Skeletal muscle tissue (tissue), 4 donors: ENCODE data around the gene SYNGAP1. TPM values are rescaled to one million over a fixed set of nuclear protein-coding genes. Genes with fewer than 3 reads are reported as not detected.

Experiments
- H3K27ac ChIP-seq: one replicate; pipeline ENCODE4 v1.7.0; 2013; ENCODE audit warnings: mild to moderate bottlenecking, low read depth, low read length, inconsistent platforms
- H3K27me3 ChIP-seq, 3 donors: one replicate each; pipeline ENCODE4 v1.7.0; 2013; ENCODE audit warnings: low read length in 3 of 3; ENCODE audit not compliant: control insufficient read depth in 3 of 3, insufficient read depth in 3 of 3
- H3K36me3 ChIP-seq, 3 donors: one replicate each; pipeline ENCODE4 v1.7.0; 2013; ENCODE audit warnings: low read length in 3 of 3; ENCODE audit not compliant: control insufficient read depth in 3 of 3, insufficient read depth in 3 of 3
- H3K4me1 ChIP-seq, 3 donors: one replicate each; pipeline ENCODE4 v1.7.0; 2013; ENCODE audit warnings: low read length in 3 of 3, mild to moderate bottlenecking in 3 of 3; ENCODE audit not compliant: control insufficient read depth in 3 of 3, insufficient read depth in 3 of 3
- H3K4me3 ChIP-seq, 3 donors: one replicate each; pipeline ENCODE4 v1.7.0; 2013; ENCODE audit warnings: low read length in 3 of 3
- H3K9ac ChIP-seq, 3 donors: one replicate each; pipeline ENCODE4 v1.7.0; 2013; ENCODE audit warnings: low read length in 3 of 3, mild to moderate bottlenecking in 3 of 3, moderate library complexity in 2 of 3, low read depth in 1 of 3
- H3K9me3 ChIP-seq, 3 donors: one replicate each; pipeline ENCODE4 v1.7.0; 2013; ENCODE audit warnings: low read length in 3 of 3; ENCODE audit not compliant: control insufficient read depth in 3 of 3
- total RNA-seq: library from RNA; depleted of rRNA; stranded (reverse); fragments of >200 nt; gene quantifications from one replicate; pipeline ENCODE4 v1.2.3, GENCODE V29; 2014
- donor health status: Osteomylitis.

The SYNGAP1 gene
- total RNA-seq, 1 donor from 2014 or later, result 1.6 TPM

DNA sequence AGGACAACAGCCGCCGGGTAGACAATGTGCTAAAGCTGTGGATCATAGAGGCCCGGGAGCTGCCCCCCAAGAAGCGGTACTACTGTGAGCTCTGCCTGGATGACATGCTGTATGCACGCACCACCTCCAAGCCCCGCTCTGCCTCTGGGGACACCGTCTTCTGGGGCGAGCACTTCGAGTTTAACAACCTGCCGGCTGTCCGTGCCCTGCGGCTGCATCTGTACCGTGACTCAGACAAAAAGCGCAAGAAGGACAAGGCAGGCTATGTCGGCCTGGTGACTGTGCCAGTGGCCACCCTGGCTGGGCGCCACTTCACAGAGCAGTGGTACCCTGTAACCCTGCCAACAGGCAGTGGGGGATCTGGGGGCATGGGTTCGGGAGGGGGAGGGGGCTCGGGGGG is 17.8 kb downstream of the SYNGAP1 start:
- Histone ChIP-seq H3K9ac (no peak overlapping the region), H3K4me1 (peaks cover 6 to 12% (median 10%) of the 10 kb centered on the region in 3 donors), H3K27me3 (no peaks in the 10 kb centered on the region), H3K36me3 (peaks cover 2 to 28% (median 5%) of the 10 kb centered on the region in 3 donors), H3K27ac (no peak overlapping the region), H3K9me3 (no peaks in the 10 kb centered on the region), H3K4me3 (no peak overlapping the region)

GRCh38 chr6:33438978-33439594 is 19.2 kb downstream of the SYNGAP1 start:
- no peaks in the 10 kb centered on the region for H3K27me3 ChIP-seq
- no peak overlapping the region for H3K4me3 ChIP-seq
- H3K27ac ChIP-seq, result no peak overlapping the region
- peaks cover under 1 to 2% (median under 1%) of the 10 kb centered on the region in 3 donors for H3K4me1 ChIP-seq
- peaks cover 5 to 28% (median 6%) of the 10 kb centered on the region in 3 donors for H3K36me3 ChIP-seq
- H3K9ac ChIP-seq, result no peak overlapping the region
- H3K9me3 ChIP-seq, result no peaks in the 10 kb centered on the region

DNA sequence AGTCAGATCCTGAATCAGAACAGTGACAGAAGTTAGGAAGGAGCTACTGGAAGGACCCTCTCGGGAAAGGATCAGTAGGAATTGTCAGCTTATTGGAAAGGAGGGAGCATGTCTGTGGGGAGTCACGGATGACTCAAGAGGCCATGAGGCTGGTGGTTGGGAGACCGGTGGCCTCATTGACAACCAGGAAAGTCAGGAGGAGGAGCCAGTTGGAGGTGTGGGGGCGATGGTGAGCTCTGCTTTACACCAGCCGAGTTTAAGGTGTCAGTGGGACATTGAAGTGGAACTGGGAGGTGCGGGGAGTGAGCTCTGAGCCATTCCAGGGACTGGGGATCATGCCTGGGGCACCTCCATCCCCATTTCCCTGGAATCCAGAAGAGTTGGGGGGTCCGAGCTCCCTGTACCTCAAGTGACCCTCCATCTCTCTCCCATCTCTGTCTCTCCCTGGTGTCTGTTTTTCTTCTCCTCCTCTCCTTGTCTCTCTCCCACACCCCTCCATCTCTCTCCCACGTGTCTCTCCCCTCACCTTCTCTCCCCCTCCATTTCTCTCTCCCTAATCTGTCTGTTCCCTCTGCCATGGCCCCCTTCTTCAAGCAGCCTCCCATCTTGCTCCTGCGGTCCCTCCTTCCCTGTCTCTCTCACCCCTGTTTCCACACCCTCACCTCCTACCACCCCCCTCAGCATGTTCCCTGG is 20.2 kb downstream of the SYNGAP1 start:
- Histone ChIP-seq H3K4me1 (no peaks in the 10 kb centered on the region), H3K9me3 (no peaks in the 10 kb centered on the region), H3K9ac (no peak overlapping the region), H3K27ac (no peak overlapping the region), H3K36me3 (peaks cover 6 to 30% (median 7%) of the 10 kb centered on the region in 3 donors), H3K27me3 (no peaks in the 10 kb centered on the region), H3K4me3 (no peak overlapping the region)

DNA sequence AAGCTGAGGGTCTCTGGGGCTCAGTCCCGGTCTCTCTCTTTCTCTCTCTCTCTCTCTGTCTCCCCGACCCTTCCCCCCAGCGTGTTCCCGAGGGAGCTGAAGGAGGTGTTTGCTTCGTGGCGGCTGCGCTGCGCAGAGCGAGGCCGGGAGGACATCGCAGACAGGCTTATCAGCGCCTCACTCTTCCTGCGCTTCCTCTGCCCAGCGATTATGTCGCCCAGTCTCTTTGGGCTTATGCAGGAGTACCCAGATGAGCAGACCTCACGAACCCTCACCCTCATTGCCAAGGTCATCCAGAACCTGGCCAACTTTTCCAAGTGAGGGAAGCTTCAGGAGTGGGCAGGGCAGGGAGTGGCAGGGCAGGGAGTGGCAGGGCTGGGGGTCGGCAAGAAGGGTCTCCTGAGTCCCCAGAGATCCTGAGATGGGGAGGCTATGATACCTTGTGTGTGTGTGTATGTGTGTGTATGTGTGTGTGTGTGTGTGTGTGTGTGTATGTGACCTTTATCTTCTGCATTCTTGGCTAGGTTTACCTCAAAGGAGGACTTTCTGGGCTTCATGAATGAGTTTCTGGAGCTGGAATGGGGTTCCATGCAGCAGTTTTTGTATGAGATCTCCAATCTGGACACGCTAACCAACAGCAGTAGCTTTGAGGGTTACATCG is 20.9 kb downstream of the SYNGAP1 start:
- no peaks in the 10 kb centered on the region for H3K4me1 ChIP-seq
- H3K4me3 ChIP-seq, result no peak overlapping the region
- no peak overlapping the region for H3K9ac ChIP-seq
- H3K9me3 ChIP-seq, result no peaks in the 10 kb centered on the region
- H3K36me3 ChIP-seq, result peaks cover 6 to 25% (median 7%) of the 10 kb centered on the region in 3 donors
- H3K27me3 ChIP-seq, result no peaks in the 10 kb centered on the region
- H3K27ac ChIP-seq, result no peak overlapping the region

DNA sequence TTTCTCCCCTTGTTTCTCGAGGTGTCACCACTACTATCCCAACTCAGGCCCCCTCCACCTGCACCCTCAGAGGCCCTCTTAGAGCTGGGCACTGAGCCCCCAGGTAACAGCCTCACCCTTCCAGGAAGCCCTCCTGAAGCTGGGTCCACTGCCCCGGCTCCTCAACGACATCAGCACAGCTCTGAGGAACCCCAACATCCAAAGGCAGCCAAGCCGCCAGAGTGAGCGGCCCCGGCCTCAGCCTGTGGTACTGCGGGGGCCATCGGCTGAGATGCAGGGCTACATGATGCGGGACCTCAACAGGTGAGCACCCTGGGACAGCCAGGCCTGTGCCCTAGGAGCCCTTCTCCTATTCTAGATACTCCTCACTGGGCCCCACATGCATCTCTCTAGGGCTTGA is 21.6 kb downstream of the SYNGAP1 start:
- Histone ChIP-seq H3K27ac (no peak overlapping the region), H3K27me3 (no peaks in the 10 kb centered on the region), H3K4me3 (no peak overlapping the region), H3K4me1 (no peaks in the 10 kb centered on the region), H3K36me3 (peaks cover 7 to 24% (median 8%) of the 10 kb centered on the region in 3 donors), H3K9ac (no peak overlapping the region), H3K9me3 (no peaks in the 10 kb centered on the region)

GRCh38 chr6:33442283-33442682 is 22.4 kb downstream of the SYNGAP1 start:
- Histone ChIP-seq H3K9ac (no peak overlapping the region), H3K27me3 (no peaks in the 10 kb centered on the region), H3K4me1 (no peaks in the 10 kb centered on the region), H3K4me3 (no peak overlapping the region), H3K27ac (no peak overlapping the region), H3K9me3 (no peaks in the 10 kb centered on the region), H3K36me3 (peaks cover 3 to 20% (median 8%) of the 10 kb centered on the region in 3 donors)

GRCh38 chr6:33443025-33443424 is 23.2 kb downstream of the SYNGAP1 start:
- Histone ChIP-seq H3K4me3 (no peak overlapping the region), H3K27me3 (no peaks in the 10 kb centered on the region), H3K9me3 (no peaks in the 10 kb centered on the region), H3K9ac (no peak overlapping the region), H3K4me1 (no peaks in the 10 kb centered on the region), H3K27ac (no peak overlapping the region), H3K36me3 (peaks cover 3 to 15% (median 14%) of the 10 kb centered on the region in 3 donors)

GRCh38 chr6:33443619-33444504 is 24.0 kb downstream of the SYNGAP1 start:
- no peak overlapping the region for H3K27ac ChIP-seq
- no peaks in the 10 kb centered on the region for H3K4me1 ChIP-seq
- no peaks in the 10 kb centered on the region for H3K9me3 ChIP-seq
- no peak overlapping the region for H3K9ac ChIP-seq
- peaks cover 3 to 12% (median 7%) of the 10 kb centered on the region in 3 donors for H3K36me3 ChIP-seq
- H3K27me3 ChIP-seq, result no peaks in the 10 kb centered on the region
- H3K4me3 ChIP-seq, result no peak overlapping the region

- Histone ChIP-seq H3K27ac (no peak overlapping the region), H3K9ac (no peak overlapping the region), H3K4me1 (no peaks in the 10 kb centered on the region), H3K36me3 (peaks cover 3 to 12% (median 7%) of the 10 kb centered on the region in 3 donors), H3K4me3 (no peak overlapping the region), H3K9me3 (no peaks in the 10 kb centered on the region), H3K27me3 (no peaks in the 10 kb centered on the region)
Measured at GRCh38 chr6:33445119-33445603, 25.3 kb downstream of the SYNGAP1 start.
